H9 (cell line): ENCODE measurements around the gene ENOSF1. TPM values are rescaled to one million over a fixed set of nuclear protein-coding genes. Genes with fewer than 3 reads are reported as not detected.
A peak's percentile ranks its signal among the peaks of the same experiment; 100 is the strongest.

Experiments used
- DNase-seq: peaks from one replicate; pipeline ENCODE4 v3.0.0-alpha.2; 2017
- H2AFZ ChIP-seq: one replicate; pipeline ENCODE4 v1.6.1; 2013; ENCODE audit warnings: mild to moderate bottlenecking, low read length, control low read depth, moderate library complexity
- H2AK5ac ChIP-seq: 2 replicates; pipeline ENCODE4 v1.6.1; 2013; ENCODE audit warnings: low read length, control low read depth, mixed read lengths; ENCODE audit not compliant: insufficient read length
- H2BK120ac ChIP-seq: one replicate; pipeline ENCODE4 v1.6.1; 2013; ENCODE audit warnings: low read depth, mild to moderate bottlenecking, low read length, control low read depth, inconsistent platforms; ENCODE audit not compliant: poor library complexity, severe bottlenecking
- H2BK12ac ChIP-seq: 2 replicates; pipeline ENCODE4 v1.6.1; 2013; ENCODE audit warnings: low read length, control low read depth, mixed read lengths, low read depth; ENCODE audit not compliant: insufficient read length
- H2BK15ac ChIP-seq: 2 replicates; pipeline ENCODE4 v1.6.1; 2013; ENCODE audit warnings: low read depth, low read length, control low read depth
- H2BK20ac ChIP-seq: one replicate; pipeline ENCODE4 v1.6.1; 2013; ENCODE audit warnings: low read depth, mild to moderate bottlenecking, low read length, control low read depth, inconsistent platforms; ENCODE audit not compliant: poor library complexity, severe bottlenecking
- H2BK5ac ChIP-seq: 2 replicates; pipeline ENCODE4 v1.6.1; 2013; ENCODE audit warnings: low read length, control low read depth, mixed read lengths; ENCODE audit not compliant: insufficient read length
- H3K14ac ChIP-seq: 2 replicates; pipeline ENCODE4 v1.6.1; 2013; ENCODE audit warnings: low read length, control low read depth; ENCODE audit not compliant: insufficient read depth
- H3K18ac ChIP-seq: 2 replicates; pipeline ENCODE4 v1.6.1; 2013; ENCODE audit warnings: low read depth, mild to moderate bottlenecking, mixed read lengths, low read length, control low read depth; ENCODE audit not compliant: insufficient read length
- H3K23ac ChIP-seq: 2 replicates; pipeline ENCODE4 v1.6.1; 2013; ENCODE audit warnings: low read length, control low read depth, mixed read lengths, low read depth; ENCODE audit not compliant: insufficient read length
- H3K23me2 ChIP-seq: 2 replicates; pipeline ENCODE4 v1.6.1; 2013; ENCODE audit warnings: low read depth, mild to moderate bottlenecking, mixed read lengths, low read length, control low read depth; ENCODE audit not compliant: insufficient read length, poor library complexity, severe bottlenecking
- H3K27ac ChIP-seq: 2 replicates; pipeline ENCODE4 v1.5.1; 2013; ENCODE audit warnings: low read length, control low read depth, mixed read lengths, low read depth; ENCODE audit not compliant: insufficient read length
- H3K27me3 ChIP-seq: 2 replicates; pipeline ENCODE4 v1.6.1; 2013; ENCODE audit warnings: low read length, control low read depth, inconsistent platforms; ENCODE audit not compliant: insufficient read depth
- H3K4ac ChIP-seq: 2 replicates; pipeline ENCODE4 v1.6.1; 2013; ENCODE audit warnings: low read depth, mild to moderate bottlenecking, control low read depth, inconsistent platforms, low read length, moderate library complexity
- H3K4me1 ChIP-seq: 2 replicates; pipeline ENCODE4 v1.6.1; 2013; ENCODE audit warnings: low read length, control low read depth, inconsistent platforms; ENCODE audit not compliant: insufficient read depth
- H3K4me2 ChIP-seq: 2 replicates; pipeline ENCODE4 v1.6.1; 2013; ENCODE audit warnings: low read length, control low read depth, mixed read lengths; ENCODE audit not compliant: insufficient read length, insufficient read depth
- H3K56ac ChIP-seq: 2 replicates; pipeline ENCODE4 v1.6.1; 2013; ENCODE audit warnings: low read depth, mild to moderate bottlenecking, mixed read lengths, low read length, control low read depth; ENCODE audit not compliant: insufficient read length
- H3K79me1 ChIP-seq: 2 replicates; pipeline ENCODE4 v1.6.1; 2013; ENCODE audit warnings: low read depth, mild to moderate bottlenecking, moderate library complexity, low read length, control low read depth, inconsistent platforms; ENCODE audit not compliant: insufficient read depth, poor library complexity, severe bottlenecking
- H3K79me2 ChIP-seq: 2 replicates; pipeline ENCODE4 v1.6.1; 2013; ENCODE audit warnings: low read length, control low read depth, inconsistent platforms; ENCODE audit not compliant: insufficient read depth
- H3K9ac ChIP-seq: 2 replicates; pipeline ENCODE4 v1.6.1; 2013; ENCODE audit warnings: low read length, control low read depth, mixed read lengths; ENCODE audit not compliant: insufficient read length; ENCODE audit errors: extremely low read depth
- H3K9me3 ChIP-seq: one replicate; pipeline ENCODE4 v1.6.1; 2013; ENCODE audit warnings: low read depth, low read length, inconsistent platforms; ENCODE audit not compliant: control insufficient read depth
- H3T11ph ChIP-seq: one replicate; pipeline ENCODE4 v1.6.1; 2013; ENCODE audit warnings: mild to moderate bottlenecking, low read length, control low read depth, inconsistent platforms
- H4K20me1 ChIP-seq: one replicate; pipeline ENCODE4 v1.6.1; 2013; ENCODE audit not compliant: control insufficient read depth, insufficient read length, insufficient read depth
- H4K5ac ChIP-seq: 2 replicates; pipeline ENCODE4 v1.6.1; 2013; ENCODE audit warnings: low read depth, mild to moderate bottlenecking, mixed read lengths, low read length, control low read depth; ENCODE audit not compliant: insufficient read length
- H4K8ac ChIP-seq: replicated peaks from 2 replicates; pipeline ENCODE4 v1.6.1; 2013; ENCODE audit warnings: low read length, control low read depth, mixed read lengths, low read depth; ENCODE audit not compliant: insufficient read length
- H4K91ac ChIP-seq: 2 replicates; pipeline ENCODE4 v1.6.1; 2013; ENCODE audit warnings: low read depth, mild to moderate bottlenecking, moderate library complexity, mixed read lengths, low read length, control low read depth; ENCODE audit not compliant: insufficient read length
- H3K27ac Mint-ChIP-seq, 3 experiments: 2 replicates in 2 of 3; 3 replicates in 1 of 3; pipeline ENCODE4 v1.8.0; 2020 to 2021; ENCODE audit warnings: mixed read lengths in 3 of 3, mild to moderate bottlenecking in 1 of 3, moderate library complexity in 1 of 3
- H3K27me3 Mint-ChIP-seq: 2 replicates; pipeline ENCODE4 v1.8.0; 2021; ENCODE audit warnings: low read depth, mild to moderate bottlenecking, moderate library complexity, mixed read lengths
- H3K36me3 Mint-ChIP-seq, 3 experiments: 2 replicates in 2 of 3; 3 replicates in 1 of 3; pipeline ENCODE4 v1.8.0; 2020 to 2021; ENCODE audit warnings: low read depth in 3 of 3, mixed read lengths in 3 of 3; ENCODE audit not compliant: insufficient read depth in 1 of 3
- H3K4me1 Mint-ChIP-seq, 2 experiments: 2 replicates each; pipeline ENCODE4 v1.8.0; 2020; ENCODE audit warnings: mixed read lengths in 2 of 2
- H3K4me3 Mint-ChIP-seq, 2 experiments: 2 replicates in 1 of 2; 3 replicates in 1 of 2; pipeline ENCODE4 v1.8.0; 2020 to 2021; ENCODE audit warnings: mild to moderate bottlenecking in 2 of 2, mixed read lengths in 2 of 2, moderate library complexity in 1 of 2
- H3K9me3 Mint-ChIP-seq, 2 experiments: 2 replicates in 1 of 2; 3 replicates in 1 of 2; pipeline ENCODE4 v1.8.0; 2020; ENCODE audit warnings: mild to moderate bottlenecking in 2 of 2, mixed read lengths in 2 of 2, moderate library complexity in 1 of 2
- WGBS: extraction: QIAGEN DNeasy Blood & Tissue Kit; methylation state at CpG from one replicate; pipeline ENCODE4 v1.1.7; 2013; ENCODE audit warnings: missing lambda C conversion rate, low lambda C conversion rate, mixed read lengths; ENCODE audit not compliant: insufficient read length; ENCODE audit errors: extremely low coverage; 5-methylcytosine and 5-hydroxymethylcytosine counted together
- total RNA-seq: library from RNA; stranded (reverse); gene quantifications from 2 replicates; pipeline ENCODE4 v1.2.1, GENCODE V29; 2021
- TF ChIP-seq, protein P1 (sequence below): fragments of 200-600 bp; sonication (generic); conservative IDR thresholded peaks from 3 replicates; pipeline ENCODE4 v1.8.0; 2021; ENCODE audit warnings: antibody characterized with exemption, mild to moderate bottlenecking

Gene ENOSF1
- total RNA-seq, 1 experiment from 2014 or later: 40.3 TPM

GRCh38 chr18:750456-750855 is 38.0 kb upstream of the ENOSF1 start:
- no peak overlapping the region for H4K5ac ChIP-seq
- H3K4ac ChIP-seq: no peak overlapping the region
- H2AK5ac ChIP-seq: no peak overlapping the region
- H3K27me3 Mint-ChIP-seq: no peaks in the 10 kb centered on the region
- no peak overlapping the region for H2BK5ac ChIP-seq
- no peak overlapping the region for H4K8ac ChIP-seq
- H4K20me1 ChIP-seq: no peaks in the 10 kb centered on the region
- H3K4me2 ChIP-seq: no peak overlapping the region
- H3K9ac ChIP-seq: no peak overlapping the region
- no peak overlapping the region for H3K23ac ChIP-seq
- H3K9me3 ChIP-seq: no peaks in the 10 kb centered on the region
- H3K4me1 ChIP-seq: no peaks in the 10 kb centered on the region
- no peak overlapping the region for H3K27ac ChIP-seq
- H3K36me3 Mint-ChIP-seq: peaks cover 8 to 34% (median 30%) of the 10 kb centered on the region in 3 experiments; a peak in 5 of 7 replicates
- H3K79me2 ChIP-seq: no peaks in the 10 kb centered on the region
- no peaks in the 10 kb centered on the region for H3K4me1 Mint-ChIP-seq
- H2BK12ac ChIP-seq: no peak overlapping the region
- H3K56ac ChIP-seq: no peak overlapping the region
- no peak overlapping the region for H3K18ac ChIP-seq
- no peaks in the 10 kb centered on the region for H3K79me1 ChIP-seq
- H3T11ph ChIP-seq: no peak overlapping the region
- TF ChIP-seq, protein P1, sequence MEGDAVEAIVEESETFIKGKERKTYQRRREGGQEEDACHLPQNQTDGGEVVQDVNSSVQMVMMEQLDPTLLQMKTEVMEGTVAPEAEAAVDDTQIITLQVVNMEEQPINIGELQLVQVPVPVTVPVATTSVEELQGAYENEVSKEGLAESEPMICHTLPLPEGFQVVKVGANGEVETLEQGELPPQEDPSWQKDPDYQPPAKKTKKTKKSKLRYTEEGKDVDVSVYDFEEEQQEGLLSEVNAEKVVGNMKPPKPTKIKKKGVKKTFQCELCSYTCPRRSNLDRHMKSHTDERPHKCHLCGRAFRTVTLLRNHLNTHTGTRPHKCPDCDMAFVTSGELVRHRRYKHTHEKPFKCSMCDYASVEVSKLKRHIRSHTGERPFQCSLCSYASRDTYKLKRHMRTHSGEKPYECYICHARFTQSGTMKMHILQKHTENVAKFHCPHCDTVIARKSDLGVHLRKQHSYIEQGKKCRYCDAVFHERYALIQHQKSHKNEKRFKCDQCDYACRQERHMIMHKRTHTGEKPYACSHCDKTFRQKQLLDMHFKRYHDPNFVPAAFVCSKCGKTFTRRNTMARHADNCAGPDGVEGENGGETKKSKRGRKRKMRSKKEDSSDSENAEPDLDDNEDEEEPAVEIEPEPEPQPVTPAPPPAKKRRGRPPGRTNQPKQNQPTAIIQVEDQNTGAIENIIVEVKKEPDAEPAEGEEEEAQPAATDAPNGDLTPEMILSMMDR: no peak
- no peaks in the 10 kb centered on the region for H3K27me3 ChIP-seq
- no peak for DNase-seq
- no peak overlapping the region for H4K91ac ChIP-seq
- no CpG with 5 or more reads among the region's 1 CpG for WGBS
- H3K4me3 Mint-ChIP-seq: no peak overlapping the region
- H3K14ac ChIP-seq: no peak overlapping the region
- H3K9me3 Mint-ChIP-seq: no peaks in the 10 kb centered on the region
- no peak overlapping the region for H2BK20ac ChIP-seq
- no peak overlapping the region for H2BK120ac ChIP-seq
- no peaks in the 10 kb centered on the region for H3K23me2 ChIP-seq
- H2BK15ac ChIP-seq: no peak overlapping the region
- peak overlapping the region in 1 of 3 experiments; percentile 1; a peak in 1 of 7 replicates for H3K27ac Mint-ChIP-seq
- no peak overlapping the region for H2AFZ ChIP-seq
